Neural cell (in vitro differentiated cells): Measurements from ENCODE around the gene DCC. TPM values are rescaled to one million over a fixed set of nuclear protein-coding genes. Genes with fewer than 3 reads are reported as not detected.

Experiments
- H2AFZ ChIP-seq: fragments of 200-600, 300-800 bp; sonication (generic), shearing (Covaris generic); 2 replicates; pipeline ENCODE4 v1.6.0; 2014; ENCODE audit warnings: low read depth, mild to moderate bottlenecking, antibody characterized with exemption, low read length, moderate library complexity
- H3F3A ChIP-seq: fragments of 200-600 bp; shearing (Covaris generic); 2 replicates; pipeline ENCODE4 v1.6.1; 2016; ENCODE audit warnings: mild to moderate bottlenecking, moderate library complexity, mixed read lengths, antibody characterized with exemption, low read length; ENCODE audit not compliant: insufficient read depth, poor library complexity, severe bottlenecking
- H3K27ac ChIP-seq: fragments of 200-600, 300-800 bp; sonication (generic), shearing (Covaris generic); 2 replicates; pipeline ENCODE4 v1.5.1; 2014; ENCODE audit warnings: mild to moderate bottlenecking, low read length, moderate library complexity
- H3K27me3 ChIP-seq: fragments of 300-800, 200-600 bp; sonication (generic), shearing (Covaris generic); 2 replicates; pipeline ENCODE4 v1.6.0; 2014; ENCODE audit warnings: mild to moderate bottlenecking, low read depth, low read length, moderate library complexity; ENCODE audit not compliant: insufficient read depth
- H3K36me3 ChIP-seq: fragments of 300-800, 200-600 bp; sonication (generic), shearing (Covaris generic); 2 replicates; pipeline ENCODE4 v1.5.1; 2014; ENCODE audit warnings: mild to moderate bottlenecking, antibody characterized with exemption, low read length, moderate library complexity; ENCODE audit not compliant: insufficient read depth
- H3K4me2 ChIP-seq: fragments of 300-800, 200-600 bp; sonication (generic), shearing (Covaris generic); 2 replicates; pipeline ENCODE4 v1.6.0; 2014; ENCODE audit warnings: mild to moderate bottlenecking, low read length
- H3K4me3 ChIP-seq: fragments of 300-800, 200-600 bp; sonication (generic), shearing (Covaris generic); 2 replicates; pipeline ENCODE4 v1.5.1; 2014; ENCODE audit warnings: mild to moderate bottlenecking, low read length, moderate library complexity
- H3K79me2 ChIP-seq: fragments of 200-600 bp; shearing (Covaris generic); replicated peaks from 2 replicates; pipeline ENCODE4 v1.6.0; 2014; ENCODE audit warnings: mild to moderate bottlenecking, low read length, moderate library complexity; ENCODE audit not compliant: insufficient read depth
- H3K9ac ChIP-seq: fragments of 300-800, 200-600 bp; sonication (generic), shearing (Covaris generic); 2 replicates; pipeline ENCODE4 v1.6.1; 2016; ENCODE audit warnings: mild to moderate bottlenecking, low read length, mixed read lengths
- H3K9me2 ChIP-seq: fragments of 200-600 bp; shearing (Covaris generic); 2 replicates; pipeline ENCODE4 v1.6.1; 2016; ENCODE audit warnings: mild to moderate bottlenecking, low read length, mixed read lengths; ENCODE audit not compliant: insufficient read depth
- H3K9me3 ChIP-seq: fragments of 200-600, 300-800 bp; sonication (generic), shearing (Covaris generic); 2 replicates; pipeline ENCODE4 v1.6.1; 2016; ENCODE audit warnings: mild to moderate bottlenecking, mixed run types, low read length, moderate library complexity, mixed read lengths
- H4K20me1 ChIP-seq: fragments of 200-600 bp; shearing (Covaris generic); 2 replicates; pipeline ENCODE4 v1.6.1; 2016; ENCODE audit warnings: mild to moderate bottlenecking, mixed run types; ENCODE audit not compliant: insufficient read depth
- CTCF ChIP-seq: fragments of 450-650 bp; IDR thresholded peaks from 2 replicates; pipeline ENCODE4 v1.5.1; 2014; ENCODE audit warnings: antibody characterized with exemption, mild to moderate bottlenecking, moderate library complexity; ENCODE audit not compliant: poor library complexity, severe bottlenecking
- EP300 ChIP-seq: fragments of 450-650 bp; conservative IDR thresholded peaks from 2 replicates; pipeline ENCODE4 v1.6.1; 2014; ENCODE audit warnings: antibody characterized with exemption, mild to moderate bottlenecking, moderate library complexity; ENCODE audit not compliant: poor library complexity, severe bottlenecking
- EZH2 ChIP-seq: fragments of 200-600, 300-800 bp; shearing (Covaris generic), sonication (generic); IDR thresholded peaks from 2 replicates; pipeline ENCODE4 v1.6.1; 2014; ENCODE audit warnings: antibody characterized with exemption, low read length, borderline replicate concordance, mild to moderate bottlenecking; ENCODE audit not compliant: insufficient read depth, poor library complexity, severe bottlenecking
- MXI1 ChIP-seq: fragments of 450-650 bp; conservative IDR thresholded peaks from 2 replicates; pipeline ENCODE4 v1.6.1; 2014; ENCODE audit warnings: antibody characterized with exemption, mild to moderate bottlenecking; ENCODE audit not compliant: poor library complexity, severe bottlenecking
- POLR2AphosphoS5 ChIP-seq: IDR thresholded peaks from 2 replicates; pipeline ENCODE4 v1.6.1; 2012
- RAD21 ChIP-seq: fragments of 450-650 bp; conservative IDR thresholded peaks from 2 replicates; pipeline ENCODE4 v1.6.1; 2014; ENCODE audit warnings: antibody characterized with exemption, mild to moderate bottlenecking, moderate library complexity
- REST ChIP-seq: IDR thresholded peaks from 2 replicates; pipeline ENCODE4 v1.6.1; 2012; ENCODE audit warnings: borderline replicate concordance
- SMC3 ChIP-seq: fragments of 450-650 bp; conservative IDR thresholded peaks from 2 replicates; pipeline ENCODE4 v1.6.1; 2014; ENCODE audit warnings: antibody characterized with exemption, mild to moderate bottlenecking, moderate library complexity; ENCODE audit not compliant: poor library complexity
- TAF1 ChIP-seq: IDR thresholded peaks from 2 replicates; pipeline ENCODE4 v1.6.1; 2012; ENCODE audit warnings: low read depth
- polyA plus RNA-seq: library from polyadenylated mRNA; depleted of rRNA; stranded (reverse); fragments of >200 nt; gene quantifications from 2 replicates; pipeline ENCODE4 v1.2.3, GENCODE V29; 2014

The DCC gene
- polyA plus RNA-seq, 1 donor from 2014 or later = 40.7 TPM

GRCh38 chr18:53152476-53152875 is 812.5 kb downstream of the DCC start:
- Histone ChIP-seq H3F3A (no peaks in the 10 kb centered on the region), H3K9me3 (no peaks in the 10 kb centered on the region), H3K4me2 (no peak overlapping the region), H3K36me3 (no peaks in the 10 kb centered on the region), H3K4me3 (peak overlapping the region; percentile 1), H3K27me3 (no peaks in the 10 kb centered on the region), H3K27ac (peak overlapping the region; percentile 29), H3K9ac (no peak overlapping the region), H4K20me1 (no peaks in the 10 kb centered on the region), H2AFZ (no peak overlapping the region), H3K79me2 (peaks cover 8% of the 10 kb centered on the region), H3K9me2 (no peaks in the 10 kb centered on the region)
- TF ChIP-seq TAF1 = no peak
- TF ChIP-seq MXI1 = peak; percentile 48
- no peak for TF ChIP-seq SMC3
- TF ChIP-seq EZH2 = no peak
- TF ChIP-seq RAD21 = no peak
- TF ChIP-seq POLR2AphosphoS5 = no peak
- TF ChIP-seq REST = peak; percentile 50

GRCh38 chr18:53153281-53153680 is 813.3 kb downstream of the DCC start:
- H4K20me1 ChIP-seq = no peaks in the 10 kb centered on the region
- H3K36me3 ChIP-seq = no peaks in the 10 kb centered on the region
- no peak overlapping the region for H3K4me2 ChIP-seq
- H3K9me3 ChIP-seq = no peaks in the 10 kb centered on the region
- H3K79me2 ChIP-seq = peaks cover 8% of the 10 kb centered on the region
- H3K27ac ChIP-seq = no peak overlapping the region
- H2AFZ ChIP-seq = no peak overlapping the region
- no peak overlapping the region for H3K4me3 ChIP-seq
- no peaks in the 10 kb centered on the region for H3K9me2 ChIP-seq
- H3K9ac ChIP-seq = no peak overlapping the region
- H3K27me3 ChIP-seq = no peaks in the 10 kb centered on the region
- no peaks in the 10 kb centered on the region for H3F3A ChIP-seq
- TF ChIP-seq REST (no peak), POLR2AphosphoS5 (no peak), CTCF (peak; percentile 48), EZH2 (no peak), RAD21 (peak; percentile 43), EP300 (no peak), SMC3 (peak; percentile 29), TAF1 (no peak), MXI1 (no peak)
